Activated naive CD8-positive, alpha-beta T cell treated with anti-CD3 and anti-CD28 coated beads, Interleukin-2, amount 10 ng/mL, durations not matched to agents 7 days and 5 days (primary cell): ENCODE results near the gene TASOR2. TPM values are rescaled to one million over a fixed set of nuclear protein-coding genes. Genes with fewer than 3 reads are reported as not detected.

Experiments used
- ATAC-seq: fragments of 150-1000 bp; cut with Tn5 transposase; one replicate; pipeline ENCODE4 v1.10.0; 2021; ENCODE audit warnings: low read depth, moderate library complexity
- POLR2A ChIA-PET: fragments of 350-600 bp; sonication (Branson Sonifier 250); formaldehyde crosslinking; loops from one replicate; lab custom pipeline; 2021; ENCODE audit warnings: antibody characterized with exemption; lab: Charles Lee
- DNase-seq: peaks from one replicate; pipeline ENCODE4 v3.0.0; 2021
- H3K27ac Mint-ChIP-seq: one replicate; pipeline ENCODE4 v1.8.0; 2022; ENCODE audit warnings: mild to moderate bottlenecking, mixed read lengths
- H3K27me3 Mint-ChIP-seq: one replicate; pipeline ENCODE4 v1.8.0; 2022; ENCODE audit warnings: mild to moderate bottlenecking, moderate library complexity, mixed read lengths
- H3K36me3 Mint-ChIP-seq: one replicate; pipeline ENCODE4 v1.8.0; 2021; ENCODE audit warnings: mild to moderate bottlenecking, mixed read lengths
- H3K4me1 Mint-ChIP-seq: one replicate; pipeline ENCODE4 v1.8.0; 2021; ENCODE audit warnings: mixed read lengths
- H3K4me3 Mint-ChIP-seq: one replicate; pipeline ENCODE4 v1.8.0; 2022; ENCODE audit warnings: mild to moderate bottlenecking, moderate library complexity, mixed read lengths
- H3K9me3 Mint-ChIP-seq: one replicate; pipeline ENCODE4 v1.8.0; 2021; ENCODE audit warnings: mixed read lengths
- total RNA-seq, 2 experiments: library from RNA; stranded (reverse); gene quantifications; one replicate each; pipeline ENCODE4 v1.2.3, GENCODE V29; 2021

Gene TASOR2
- total RNA-seq, 2 experiments from 2014 or later = 48.5 to 52.2 TPM

DNA sequence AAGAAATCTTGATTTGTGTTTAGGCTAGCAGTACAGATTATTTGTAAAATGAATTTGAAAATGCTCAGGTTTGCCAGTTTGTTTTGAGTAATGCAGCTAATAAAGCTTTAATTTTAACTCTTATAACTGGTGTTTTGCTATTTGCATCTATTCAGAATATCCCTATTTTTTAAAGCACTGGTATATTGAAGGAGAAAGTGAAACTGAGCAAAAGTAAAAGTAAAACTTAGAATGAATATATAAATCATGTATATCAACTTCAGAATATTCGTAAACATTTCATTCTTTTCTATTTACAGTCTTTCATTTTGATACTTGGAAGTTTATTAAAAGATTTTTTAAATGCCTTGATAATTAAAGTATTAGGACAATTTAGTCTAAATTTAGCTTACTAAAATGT, 26.2 kb downstream of the TASOR2 start:
- Mint-ChIP-seq H3K4me1 (peaks cover 31% of the 10 kb centered on the region), H3K9me3 (peaks cover 3% of the 10 kb centered on the region), H3K27ac (no peak overlapping the region), H3K4me3 (peak overlapping the region; percentile 76), H3K27me3 (no peaks in the 10 kb centered on the region), H3K36me3 (peaks cover 21% of the 10 kb centered on the region)
- POLR2A ChIA-PET = no interaction called here
- no peak for DNase-seq
- ATAC-seq = no peak

- peaks cover 19% of the 10 kb centered on the region for H3K36me3 Mint-ChIP-seq
These were observed 27.0 kb downstream of the TASOR2 start for GRCh38 chr10:5711642-5712041.

DNA sequence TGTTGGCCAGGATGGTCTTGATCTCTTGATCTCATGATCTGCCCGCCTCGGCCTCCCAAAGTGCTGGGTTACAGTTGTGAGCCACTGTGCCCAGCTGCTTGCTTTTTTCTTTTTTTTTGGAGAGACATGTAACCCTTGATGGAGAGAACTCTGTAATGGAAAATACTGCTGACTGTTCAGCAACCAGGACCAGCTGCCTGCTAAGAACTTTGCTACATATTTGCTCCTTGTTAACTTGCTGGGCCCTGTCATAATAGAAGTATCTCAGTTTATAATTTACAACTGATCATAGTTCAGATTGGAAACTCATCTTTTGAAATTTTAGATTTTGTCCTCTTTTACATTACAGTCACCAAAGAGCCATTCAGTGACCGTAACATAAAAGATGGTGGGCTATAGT, 34.9 kb downstream of the TASOR2 start:
- Mint-ChIP-seq H3K27me3 (no peaks in the 10 kb centered on the region), H3K4me1 (peaks cover 14% of the 10 kb centered on the region), H3K4me3 (no peak overlapping the region), H3K36me3 (peaks cover 19% of the 10 kb centered on the region), H3K27ac (no peak overlapping the region), H3K9me3 (no peaks in the 10 kb centered on the region)
- ATAC-seq (no peak), DNase-seq (no peak)
- POLR2A ChIA-PET = no interaction called here

More at GRCh38 chr10:5711642-5712041, 27.0 kb downstream of the TASOR2 start:
- H3K4me1 Mint-ChIP-seq = peaks cover 28% of the 10 kb centered on the region
- H3K27ac Mint-ChIP-seq = peak overlapping the region; percentile 67
- ATAC-seq (peak; percentile 42), DNase-seq (no peak)
- POLR2A ChIA-PET = interaction anchor here (0.7 to 1.0 kb wide), 2 partner anchors 18 to 178 kb away, joined by 3 to 4 read pairs; partner anchors contain the start of genes ANKRD16 and FBH1
- peaks cover 3% of the 10 kb centered on the region for H3K9me3 Mint-ChIP-seq
- H3K4me3 Mint-ChIP-seq = peak overlapping the region; percentile 76
- H3K27me3 Mint-ChIP-seq = no peaks in the 10 kb centered on the region

DNA sequence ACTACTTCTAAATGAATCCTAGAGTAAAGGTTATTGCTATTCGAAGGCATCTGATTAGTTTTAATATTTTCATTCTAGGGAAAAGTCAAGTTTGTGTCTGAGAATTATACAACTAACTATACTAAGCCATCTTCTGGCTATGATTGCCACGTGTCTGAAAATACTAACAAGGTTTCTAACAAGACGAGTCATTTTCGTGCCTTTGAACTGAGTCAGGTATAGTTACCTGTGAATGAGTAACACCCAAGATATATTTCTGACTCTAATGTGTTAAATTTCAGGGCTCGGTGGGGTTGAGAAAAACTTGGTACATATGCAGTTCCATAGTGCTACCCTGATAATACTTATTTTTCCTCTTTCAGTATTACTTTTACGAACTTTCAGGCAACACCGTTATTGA, 35.5 kb downstream of the TASOR2 start:
- Mint-ChIP-seq H3K9me3 (no peaks in the 10 kb centered on the region), H3K36me3 (peaks cover 19% of the 10 kb centered on the region), H3K27ac (no peak overlapping the region), H3K4me3 (no peak overlapping the region), H3K4me1 (peaks cover 12% of the 10 kb centered on the region), H3K27me3 (no peaks in the 10 kb centered on the region)
- POLR2A ChIA-PET = no interaction called here
- ATAC-seq (no peak), DNase-seq (no peak)

DNA sequence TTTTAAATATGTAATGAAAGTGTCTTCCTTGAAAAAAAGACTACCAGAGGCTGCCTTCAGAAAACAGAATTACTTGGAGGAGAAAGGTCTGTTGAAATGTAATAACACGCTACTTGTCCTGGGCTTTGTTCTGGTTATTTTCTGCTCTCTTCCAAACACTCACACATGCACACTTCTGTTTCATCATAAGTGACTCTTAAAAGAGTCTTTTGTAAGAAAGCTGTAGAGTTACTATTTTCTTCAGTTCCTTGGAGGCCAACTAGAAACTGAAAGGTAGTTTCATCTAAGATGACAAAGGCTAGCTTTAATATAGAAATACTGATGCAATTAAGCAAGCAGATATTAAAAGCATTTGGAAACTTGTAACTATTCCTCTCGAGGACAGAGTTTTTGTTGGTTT, 39.1 kb downstream of the TASOR2 start:
- POLR2A ChIA-PET = no interaction called here
- Mint-ChIP-seq H3K36me3 (peaks cover 25% of the 10 kb centered on the region), H3K4me3 (no peak overlapping the region), H3K4me1 (peaks cover 9% of the 10 kb centered on the region), H3K27ac (peak overlapping the region; percentile 4), H3K9me3 (no peaks in the 10 kb centered on the region), H3K27me3 (no peaks in the 10 kb centered on the region)
- no peak for ATAC-seq
- DNase-seq = no peak

- Mint-ChIP-seq H3K27me3 (no peaks in the 10 kb centered on the region), H3K4me3 (no peak overlapping the region), H3K4me1 (peaks cover 29% of the 10 kb centered on the region), H3K27ac (peak overlapping the region; percentile 11), H3K36me3 (peaks cover 37% of the 10 kb centered on the region), H3K9me3 (no peaks in the 10 kb centered on the region)
- ATAC-seq (no peak), DNase-seq (no peak)
- POLR2A ChIA-PET = no interaction called here
These were observed 46.1 kb downstream of the TASOR2 start for GRCh38 chr10:5730766-5731165.

- H3K9me3 Mint-ChIP-seq = no peaks in the 10 kb centered on the region
- POLR2A ChIA-PET = no interaction called here
- H3K36me3 Mint-ChIP-seq = peaks cover 34% of the 10 kb centered on the region
- peak overlapping the region; percentile 63 for H3K27ac Mint-ChIP-seq
- H3K4me3 Mint-ChIP-seq = peak overlapping the region; percentile 13
- H3K4me1 Mint-ChIP-seq = peaks cover 29% of the 10 kb centered on the region
- DNase-seq = no peak
- no peaks in the 10 kb centered on the region for H3K27me3 Mint-ChIP-seq
- ATAC-seq = no peak
These were observed 46.9 kb downstream of the TASOR2 start for GRCh38 chr10:5731559-5731958.

- POLR2A ChIA-PET = no interaction called here
- no peaks in the 10 kb centered on the region for H3K9me3 Mint-ChIP-seq
- H3K4me3 Mint-ChIP-seq = no peak overlapping the region
- no peak overlapping the region for H3K27ac Mint-ChIP-seq
- H3K27me3 Mint-ChIP-seq = no peaks in the 10 kb centered on the region
- no peak for ATAC-seq
- peaks cover 33% of the 10 kb centered on the region for H3K36me3 Mint-ChIP-seq
- no peak for DNase-seq
- H3K4me1 Mint-ChIP-seq = peaks cover 29% of the 10 kb centered on the region
These were observed 47.5 kb downstream of the TASOR2 start for GRCh38 chr10:5732141-5732540.

Other genes starting within 250 kb of the TASOR2 start
- gene CALML5, start 185.3 kb upstream of the TASOR2 start, total RNA-seq = not detected
- not detected for gene CALML3, start 159.9 kb upstream of the TASOR2 start, total RNA-seq
- 10 to 100 TPM in 1 of 2 experiments, 1 to 10 TPM in 1; 9.9 to 10.8 TPM for gene ASB13, start 18.2 kb upstream of the TASOR2 start, total RNA-seq
- 100 to 1,000 TPM; 187 to 194 TPM for gene GDI2, start 128.6 kb downstream of the TASOR2 start, total RNA-seq
- 1 to 10 TPM; 6.2 to 6.3 TPM for gene ANKRD16, start 205.1 kb downstream of the TASOR2 start, total RNA-seq
- 10 to 100 TPM; 71.6 to 72.9 TPM for gene FBH1, start 205.4 kb downstream of the TASOR2 start, total RNA-seq